GM10847 (cell line): Measurements from ENCODE around the gene BLMH.

Experiments
- POLR2A ChIP-seq: IDR thresholded peaks from 2 replicates; pipeline ENCODE4 v1.6.1; 2011; ENCODE audit not compliant: insufficient read length; ENCODE audit errors: extremely low read depth

The BLMH gene

GRCh38 chr17:30211371-30211770, 80.4 kb downstream of the BLMH start:
- no peak for TF ChIP-seq POLR2A

GRCh38 chr17:30210901-30211300, 80.8 kb downstream of the BLMH start:
- no peak for TF ChIP-seq POLR2A

DNA sequence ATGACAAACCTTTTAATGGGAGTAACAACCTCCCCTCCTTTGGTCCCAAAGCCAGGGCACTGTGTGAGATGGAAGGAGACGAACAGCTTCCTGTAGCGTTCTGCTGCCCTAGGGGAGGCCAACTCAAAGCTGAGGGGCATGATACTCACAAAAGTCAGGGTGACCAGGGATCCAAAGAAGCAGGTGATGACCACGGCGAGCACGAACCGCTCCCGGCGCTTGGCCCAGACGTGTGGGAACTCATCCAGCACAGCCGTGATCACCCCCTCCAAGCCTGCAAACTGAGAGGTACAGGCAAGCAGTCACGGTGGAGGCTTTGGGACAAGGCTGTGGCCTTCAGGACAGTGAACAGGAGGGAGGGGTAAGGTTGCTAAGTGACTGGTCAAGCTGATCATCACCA, 81.4 kb downstream of the BLMH start:
- no peak for TF ChIP-seq POLR2A

- no peak for TF ChIP-seq POLR2A
Observed at GRCh38 chr17:30209930-30210329, 81.8 kb downstream of the BLMH start.

DNA sequence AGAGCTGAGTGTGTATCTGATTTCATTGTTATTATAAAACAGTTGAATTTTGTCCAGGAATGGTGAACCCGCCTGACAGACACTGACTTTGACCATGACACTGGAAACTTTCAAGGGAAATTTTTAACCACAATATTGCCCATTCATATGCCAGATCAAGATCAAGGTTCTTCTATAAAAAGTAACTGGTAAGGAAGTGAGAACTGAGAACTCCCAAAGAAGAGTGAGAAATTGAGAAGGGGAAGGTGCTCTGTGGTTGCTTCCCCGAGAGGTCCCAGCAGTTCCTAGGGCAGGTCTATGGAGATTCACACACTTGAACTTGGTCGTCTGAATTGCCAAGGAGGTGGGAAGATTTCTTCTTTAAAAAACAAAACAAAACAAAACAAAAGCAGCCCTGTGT, 83.5 kb downstream of the BLMH start:
- TF ChIP-seq POLR2A: no peak

GRCh38 chr17:30207655-30208054, 84.1 kb downstream of the BLMH start:
- TF ChIP-seq POLR2A: no peak

GRCh38 chr17:30203471-30203981, 88.2 kb downstream of the BLMH start:
- no peak for TF ChIP-seq POLR2A

DNA sequence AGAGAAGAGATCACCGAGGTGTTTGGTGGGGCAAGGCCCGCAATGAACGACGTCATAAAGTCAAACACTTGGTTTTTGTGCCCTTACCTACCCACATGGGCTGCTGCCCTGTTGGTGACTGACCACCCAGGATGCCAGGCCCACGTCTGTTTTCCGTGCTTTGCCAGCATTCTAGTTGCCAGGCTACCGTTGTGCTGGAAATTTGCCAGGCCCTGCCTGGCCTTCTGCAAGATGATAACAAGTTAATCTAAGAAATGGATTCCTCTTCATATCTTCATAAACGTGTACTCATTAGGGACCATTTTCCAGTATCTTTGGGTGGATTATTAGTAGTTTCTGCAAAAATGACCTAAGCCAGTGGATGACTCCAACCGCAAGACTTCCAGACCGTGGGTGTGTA, 91.6 kb downstream of the BLMH start:
- no peak for TF ChIP-seq POLR2A

- no peak for TF ChIP-seq POLR2A
Observed at GRCh38 chr17:30199600-30199999, 92.1 kb downstream of the BLMH start.
